ENCODE results near the gene AFAP1. TPM values are rescaled to one million over a fixed set of nuclear protein-coding genes. Genes with fewer than 3 reads are reported as not detected.

The AFAP1 gene
- total RNA-seq, 4 donors from 2014 or later: 8.2 to 55.0 (median 28.9) TPM

DNA sequence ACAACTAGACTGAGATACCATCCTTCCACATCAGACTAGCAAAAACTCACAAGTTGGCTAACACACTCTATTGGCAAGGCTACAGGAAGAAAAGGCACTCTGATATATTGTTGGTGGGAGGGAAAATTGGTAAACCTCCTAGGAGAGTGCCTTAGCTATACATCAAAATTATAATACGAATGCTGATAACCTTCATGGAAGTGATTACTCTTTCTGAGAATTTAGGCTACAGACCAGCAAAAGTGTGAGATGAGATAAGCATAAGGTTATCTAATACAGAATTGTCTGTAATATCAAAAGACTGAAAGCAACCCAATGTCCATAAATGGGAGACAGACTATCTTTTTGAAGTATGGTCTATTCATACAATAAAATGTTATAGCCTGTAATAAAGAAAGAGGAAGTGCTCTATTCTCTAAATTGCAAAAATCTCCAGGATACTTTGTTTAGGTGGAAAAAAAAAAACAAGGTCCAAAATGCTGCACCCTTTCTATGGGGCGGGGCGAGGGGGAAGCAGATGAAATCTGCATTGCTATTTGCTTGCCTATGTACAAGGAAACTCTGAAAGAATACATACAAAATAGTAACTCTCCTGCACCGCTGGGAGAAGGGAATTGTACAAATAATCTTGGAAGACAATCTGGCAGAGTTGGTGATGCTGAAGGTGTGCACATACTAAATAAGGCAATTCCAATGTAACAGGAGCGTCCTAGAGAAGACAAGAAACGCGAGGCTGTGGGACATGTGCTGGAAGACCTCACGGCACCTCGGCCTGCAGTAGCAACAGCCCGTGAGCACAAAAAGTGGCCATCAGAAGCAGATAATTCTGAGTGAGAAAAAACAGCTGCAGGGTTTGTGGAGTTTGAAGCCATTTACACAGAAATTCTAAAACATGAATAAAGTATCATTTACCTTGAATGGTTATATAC is 109.7 kb downstream of the AFAP1 start:
- TF ChIP-seq POLR2A (IDR thresholded peaks at IDR 0.05): no peak
- TF ChIP-seq, protein P1, sequence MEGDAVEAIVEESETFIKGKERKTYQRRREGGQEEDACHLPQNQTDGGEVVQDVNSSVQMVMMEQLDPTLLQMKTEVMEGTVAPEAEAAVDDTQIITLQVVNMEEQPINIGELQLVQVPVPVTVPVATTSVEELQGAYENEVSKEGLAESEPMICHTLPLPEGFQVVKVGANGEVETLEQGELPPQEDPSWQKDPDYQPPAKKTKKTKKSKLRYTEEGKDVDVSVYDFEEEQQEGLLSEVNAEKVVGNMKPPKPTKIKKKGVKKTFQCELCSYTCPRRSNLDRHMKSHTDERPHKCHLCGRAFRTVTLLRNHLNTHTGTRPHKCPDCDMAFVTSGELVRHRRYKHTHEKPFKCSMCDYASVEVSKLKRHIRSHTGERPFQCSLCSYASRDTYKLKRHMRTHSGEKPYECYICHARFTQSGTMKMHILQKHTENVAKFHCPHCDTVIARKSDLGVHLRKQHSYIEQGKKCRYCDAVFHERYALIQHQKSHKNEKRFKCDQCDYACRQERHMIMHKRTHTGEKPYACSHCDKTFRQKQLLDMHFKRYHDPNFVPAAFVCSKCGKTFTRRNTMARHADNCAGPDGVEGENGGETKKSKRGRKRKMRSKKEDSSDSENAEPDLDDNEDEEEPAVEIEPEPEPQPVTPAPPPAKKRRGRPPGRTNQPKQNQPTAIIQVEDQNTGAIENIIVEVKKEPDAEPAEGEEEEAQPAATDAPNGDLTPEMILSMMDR (IDR thresholded peaks at IDR 0.05): no peak
- DNase-seq: no peak
- Histone ChIP-seq H3K27me3 (no peaks in the 10 kb centered on the region), H3K9me3 (no peaks in the 10 kb centered on the region), H3K36me3 (no peaks in the 10 kb centered on the region), H3K4me1 (peaks cover 0 to 12% of the 10 kb centered on the region in 2 donors), H3K4me3 (no peak overlapping the region), H3K27ac (peak overlapping the region; percentile 80 to 91)
- intact Hi-C loops (cut with DNase I; ENCODE audit: low total_unique reads): no loop called here

GRCh38 chr4:7828793-7829301 is 110.8 kb downstream of the AFAP1 start:
- Histone ChIP-seq H3K9me3 (no peaks in the 10 kb centered on the region), H3K4me1 (peaks cover 0 to 12% of the 10 kb centered on the region in 2 donors), H3K4me3 (no peak overlapping the region), H3K36me3 (no peaks in the 10 kb centered on the region), H3K27ac (peak overlapping the region; percentile 80 to 91), H3K27me3 (no peaks in the 10 kb centered on the region)
- intact Hi-C loops (cut with DNase I; ENCODE audit: low total_unique reads): no loop called here
- TF ChIP-seq, protein P1 (IDR thresholded peaks at IDR 0.05): no peak
- TF ChIP-seq POLR2A (IDR thresholded peaks at IDR 0.05): no peak
- DNase-seq: no peak

DNA sequence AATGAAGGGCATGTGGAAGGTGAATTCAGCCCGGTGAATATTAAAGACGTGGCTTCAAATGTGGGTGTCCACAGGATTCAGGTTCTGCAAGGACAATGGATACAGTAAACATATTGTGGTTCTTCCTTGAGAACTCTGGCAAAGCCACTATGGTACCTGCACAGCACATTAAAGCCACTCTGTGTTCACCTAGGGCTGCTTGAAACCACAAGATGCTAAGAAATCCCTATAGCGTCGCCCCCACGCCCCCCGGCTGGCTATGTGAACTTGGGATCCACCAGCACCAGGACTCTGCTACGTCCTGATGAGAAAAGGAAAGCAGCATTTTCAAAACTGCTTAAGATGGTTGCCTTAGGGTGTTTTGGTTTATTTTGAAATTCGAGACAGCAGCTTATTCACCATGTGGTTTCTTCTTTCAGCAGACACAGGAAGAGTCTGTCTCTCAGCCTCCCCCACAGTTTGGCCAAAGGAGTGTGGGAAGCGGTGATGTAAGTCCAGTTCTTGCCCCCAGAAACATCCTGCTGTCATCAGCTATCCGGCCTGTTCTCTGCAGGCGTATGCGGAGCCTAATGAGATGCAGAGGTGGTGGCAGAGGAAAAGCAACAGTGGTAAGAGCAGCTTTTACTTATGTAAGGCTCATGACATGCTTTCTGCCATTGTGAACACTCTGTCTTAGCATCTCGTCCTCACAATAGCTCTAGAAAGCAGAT is 111.5 kb downstream of the AFAP1 start:
- H3K36me3 ChIP-seq: no peaks in the 10 kb centered on the region
- DNase-seq: peak; percentile 88 to 95
- no peaks in the 10 kb centered on the region for H3K27me3 ChIP-seq
- no peak overlapping the region for H3K4me3 ChIP-seq
- intact Hi-C loops (cut with DNase I; ENCODE audit: low total_unique reads): no loop called here
- TF ChIP-seq, protein P1 (IDR thresholded peaks at IDR 0.05): no peak
- no peak for TF ChIP-seq POLR2A (IDR thresholded peaks at IDR 0.05)
- H3K27ac ChIP-seq: peak overlapping the region; percentile 80 to 91
- peaks cover 0 to 12% of the 10 kb centered on the region in 2 donors for H3K4me1 ChIP-seq
- H3K9me3 ChIP-seq: no peaks in the 10 kb centered on the region

GRCh38 chr4:7827566-7827965 is 112.1 kb downstream of the AFAP1 start:
- Histone ChIP-seq H3K36me3 (no peaks in the 10 kb centered on the region), H3K4me1 (peaks cover 0 to 12% of the 10 kb centered on the region in 2 donors), H3K4me3 (no peak overlapping the region), H3K27me3 (no peaks in the 10 kb centered on the region), H3K9me3 (no peaks in the 10 kb centered on the region), H3K27ac (peak overlapping the region; percentile 80 to 91)
- TF ChIP-seq, protein P1 (IDR thresholded peaks at IDR 0.05): no peak
- intact Hi-C loops (cut with DNase I; ENCODE audit: low total_unique reads): no loop called here
- no peak for DNase-seq

Measured in uterus (tissue), 4 donors.